ENCODE results near the gene PIP5K1B. TPM values are rescaled to one million over a fixed set of nuclear protein-coding genes. Genes with fewer than 3 reads are reported as not detected.

The PIP5K1B gene
- total RNA-seq, 1 experiment from 2014 or later = 2.5 TPM

DNA sequence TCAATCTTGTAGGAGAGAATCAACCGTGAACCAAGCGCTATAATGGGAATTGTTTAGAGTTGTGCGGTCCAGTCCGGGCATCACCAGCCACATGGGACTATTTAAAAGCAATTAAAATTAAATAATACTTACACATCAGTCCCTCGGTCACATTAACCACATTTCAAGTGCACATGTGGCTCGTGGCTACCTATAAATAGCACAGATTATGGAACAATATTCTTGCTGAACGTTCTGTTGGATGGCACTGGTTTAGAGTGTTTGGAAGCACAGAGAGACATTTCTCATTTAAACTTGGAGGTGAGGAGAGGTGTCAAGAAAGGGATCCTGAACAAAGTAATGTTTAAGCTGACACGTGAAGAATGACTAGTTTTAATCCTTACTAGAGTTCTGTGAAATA lies 12.5 kb upstream of the PIP5K1B start:
- H2BK12ac ChIP-seq (ENCODE audit: insufficient read length, low read depth, low read length) = no peak overlapping the region
- H3K79me1 ChIP-seq (ENCODE audit: insufficient read depth, low read depth, low read length, poor library complexity, severe bottlenecking) = no peaks in the 10 kb centered on the region
- H3K4ac ChIP-seq (ENCODE audit: low read depth, low read length) = no peak overlapping the region
- H4K20me1 ChIP-seq (ENCODE audit: control insufficient read depth, insufficient read depth, insufficient read length) = no peaks in the 10 kb centered on the region
- no peak overlapping the region for H2AK5ac ChIP-seq (ENCODE audit: insufficient read length, low read length)
- no peaks in the 10 kb centered on the region for H3K79me2 ChIP-seq (ENCODE audit: insufficient read depth, low read length)
- no peak overlapping the region for H4K8ac ChIP-seq (replicated peaks; ENCODE audit: insufficient read length, low read depth, low read length)
- no peak overlapping the region for H3T11ph ChIP-seq (ENCODE audit: low read length)
- DNase-seq = no peak
- H4K91ac ChIP-seq (ENCODE audit: insufficient read length, low read depth, low read length) = no peak overlapping the region
- no peak overlapping the region for H3K18ac ChIP-seq (ENCODE audit: insufficient read length, low read depth, low read length)
- no peaks in the 10 kb centered on the region for H3K23me2 ChIP-seq (ENCODE audit: insufficient read length, low read depth, low read length, poor library complexity, severe bottlenecking)
- no peak overlapping the region for H3K4me2 ChIP-seq (ENCODE audit: insufficient read depth, insufficient read length, low read length)
- H3K4me1 ChIP-seq (ENCODE audit: insufficient read depth, low read length) = 0 out of 2 replicates have a peak, but pooled peaks cover 2% of the 10 kb centered on the region
- no peak overlapping the region for H3K9ac ChIP-seq (ENCODE audit: extremely low read depth, insufficient read length, low read length)
- H3K27ac Mint-ChIP-seq = no peak overlapping the region
- no peak overlapping the region for H4K5ac ChIP-seq (ENCODE audit: insufficient read length, low read depth, low read length)
- H3K27me3 Mint-ChIP-seq (ENCODE audit: low read depth) = peaks cover 31% of the 10 kb centered on the region
- no peak overlapping the region for H2BK20ac ChIP-seq (ENCODE audit: low read depth, low read length, poor library complexity, severe bottlenecking)
- H3K9me3 Mint-ChIP-seq = no peaks in the 10 kb centered on the region
- H3K9me3 ChIP-seq (ENCODE audit: control insufficient read depth, low read depth, low read length) = no peaks in the 10 kb centered on the region
- H3K36me3 Mint-ChIP-seq (ENCODE audit: insufficient read depth in 1 of 3, low read depth in 3 of 3) = no peaks in the 10 kb centered on the region
- H2BK120ac ChIP-seq (ENCODE audit: low read depth, low read length, poor library complexity, severe bottlenecking) = no peak overlapping the region
- H3K14ac ChIP-seq (ENCODE audit: insufficient read depth, low read length) = no peak overlapping the region
- no peak overlapping the region for H3K56ac ChIP-seq (ENCODE audit: insufficient read length, low read depth, low read length)
- H3K4me3 Mint-ChIP-seq = no peak overlapping the region
- H2AFZ ChIP-seq (ENCODE audit: low read length) = no peak overlapping the region
- no peak overlapping the region for H2BK15ac ChIP-seq (ENCODE audit: low read depth, low read length)
- no peaks in the 10 kb centered on the region for H3K27me3 ChIP-seq (ENCODE audit: insufficient read depth, low read length)
- peaks cover 15 to 16% of the 10 kb centered on the region in 2 experiments for H3K4me1 Mint-ChIP-seq
- TF ChIP-seq, protein P1, sequence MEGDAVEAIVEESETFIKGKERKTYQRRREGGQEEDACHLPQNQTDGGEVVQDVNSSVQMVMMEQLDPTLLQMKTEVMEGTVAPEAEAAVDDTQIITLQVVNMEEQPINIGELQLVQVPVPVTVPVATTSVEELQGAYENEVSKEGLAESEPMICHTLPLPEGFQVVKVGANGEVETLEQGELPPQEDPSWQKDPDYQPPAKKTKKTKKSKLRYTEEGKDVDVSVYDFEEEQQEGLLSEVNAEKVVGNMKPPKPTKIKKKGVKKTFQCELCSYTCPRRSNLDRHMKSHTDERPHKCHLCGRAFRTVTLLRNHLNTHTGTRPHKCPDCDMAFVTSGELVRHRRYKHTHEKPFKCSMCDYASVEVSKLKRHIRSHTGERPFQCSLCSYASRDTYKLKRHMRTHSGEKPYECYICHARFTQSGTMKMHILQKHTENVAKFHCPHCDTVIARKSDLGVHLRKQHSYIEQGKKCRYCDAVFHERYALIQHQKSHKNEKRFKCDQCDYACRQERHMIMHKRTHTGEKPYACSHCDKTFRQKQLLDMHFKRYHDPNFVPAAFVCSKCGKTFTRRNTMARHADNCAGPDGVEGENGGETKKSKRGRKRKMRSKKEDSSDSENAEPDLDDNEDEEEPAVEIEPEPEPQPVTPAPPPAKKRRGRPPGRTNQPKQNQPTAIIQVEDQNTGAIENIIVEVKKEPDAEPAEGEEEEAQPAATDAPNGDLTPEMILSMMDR (conservative IDR thresholded peaks at IDR 0.05) = no peak
- H2BK5ac ChIP-seq (ENCODE audit: insufficient read length, low read length) = no peak overlapping the region
- WGBS (ENCODE audit: extremely low coverage, insufficient read length, low lambda C conversion rate) = no CpG with 5 or more reads among the region's 8 CpGs
- H3K23ac ChIP-seq (ENCODE audit: insufficient read length, low read depth, low read length) = no peak overlapping the region
- H3K27ac ChIP-seq (ENCODE audit: insufficient read length, low read depth, low read length) = no peak overlapping the region
